ENCODE measurements around the gene TTYH1. TPM values are rescaled to one million over a fixed set of nuclear protein-coding genes. Genes with fewer than 3 reads are reported as not detected.

The TTYH1 gene
- total RNA-seq, 1 donor from 2014 or later, result 2.9 TPM

GRCh38 chr19:54400913-54401312 lies 14.4 kb upstream of the TTYH1 start:
- H3K27ac Mint-ChIP-seq (ENCODE audit: unreplicated experiment), result no peak overlapping the region
- TF ChIP-seq CTCF (IDR thresholded peaks at IDR 0.05; ENCODE audit: partially characterized antibody, unreplicated experiment), result no peak
- peaks cover 6% of the 10 kb centered on the region for H3K9me3 Mint-ChIP-seq (ENCODE audit: unreplicated experiment)
- H3K36me3 Mint-ChIP-seq (ENCODE audit: unreplicated experiment), result no peaks in the 10 kb centered on the region
- DNase-seq, result no peak
- no peaks in the 10 kb centered on the region for H3K4me1 Mint-ChIP-seq (ENCODE audit: low read depth, unreplicated experiment)
- peaks cover 2% of the 10 kb centered on the region for H3K27me3 Mint-ChIP-seq (ENCODE audit: unreplicated experiment)
- H3K4me3 Mint-ChIP-seq (ENCODE audit: unreplicated experiment), result no peak overlapping the region

- no peak overlapping the region for H3K4me3 Mint-ChIP-seq (ENCODE audit: unreplicated experiment)
- peaks cover 5% of the 10 kb centered on the region for H3K27me3 Mint-ChIP-seq (ENCODE audit: unreplicated experiment)
- H3K9me3 Mint-ChIP-seq (ENCODE audit: unreplicated experiment), result peaks cover 8% of the 10 kb centered on the region
- no peaks in the 10 kb centered on the region for H3K36me3 Mint-ChIP-seq (ENCODE audit: unreplicated experiment)
- DNase-seq, result no peak
- no peak overlapping the region for H3K27ac Mint-ChIP-seq (ENCODE audit: unreplicated experiment)
- no peak for TF ChIP-seq CTCF (IDR thresholded peaks at IDR 0.05; ENCODE audit: partially characterized antibody, unreplicated experiment)
- H3K4me1 Mint-ChIP-seq (ENCODE audit: low read depth, unreplicated experiment), result no peaks in the 10 kb centered on the region
Observed at GRCh38 chr19:54403054-54403453, 12.2 kb upstream of the TTYH1 start.

GRCh38 chr19:54405628-54406027 lies 9.6 kb upstream of the TTYH1 start:
- Mint-ChIP-seq H3K36me3 (ENCODE audit: unreplicated experiment) (no peaks in the 10 kb centered on the region), H3K4me1 (ENCODE audit: low read depth, unreplicated experiment) (peaks cover under 1% of the 10 kb centered on the region), H3K27ac (ENCODE audit: unreplicated experiment) (no peak overlapping the region), H3K4me3 (ENCODE audit: unreplicated experiment) (no peak overlapping the region), H3K27me3 (ENCODE audit: unreplicated experiment) (peaks cover 11% of the 10 kb centered on the region), H3K9me3 (ENCODE audit: unreplicated experiment) (peaks cover 10% of the 10 kb centered on the region)
- no peak for DNase-seq
- no peak for TF ChIP-seq CTCF (IDR thresholded peaks at IDR 0.05; ENCODE audit: partially characterized antibody, unreplicated experiment)

GRCh38 chr19:54407780-54408179 lies 7.5 kb upstream of the TTYH1 start:
- Mint-ChIP-seq H3K9me3 (ENCODE audit: unreplicated experiment) (peaks cover 12% of the 10 kb centered on the region), H3K36me3 (ENCODE audit: unreplicated experiment) (no peaks in the 10 kb centered on the region), H3K4me1 (ENCODE audit: low read depth, unreplicated experiment) (peaks cover 3% of the 10 kb centered on the region), H3K27me3 (ENCODE audit: unreplicated experiment) (peaks cover 13% of the 10 kb centered on the region), H3K27ac (ENCODE audit: unreplicated experiment) (no peak overlapping the region), H3K4me3 (ENCODE audit: unreplicated experiment) (no peak overlapping the region)
- DNase-seq, result no peak
- TF ChIP-seq CTCF (IDR thresholded peaks at IDR 0.05; ENCODE audit: partially characterized antibody, unreplicated experiment), result no peak

GRCh38 chr19:54408456-54409026 lies 6.7 kb upstream of the TTYH1 start:
- Mint-ChIP-seq H3K36me3 (ENCODE audit: unreplicated experiment) (peaks cover 7% of the 10 kb centered on the region), H3K27me3 (ENCODE audit: unreplicated experiment) (peaks cover 13% of the 10 kb centered on the region), H3K27ac (ENCODE audit: unreplicated experiment) (no peak overlapping the region), H3K4me1 (ENCODE audit: low read depth, unreplicated experiment) (peaks cover 3% of the 10 kb centered on the region), H3K9me3 (ENCODE audit: unreplicated experiment) (peaks cover 10% of the 10 kb centered on the region), H3K4me3 (ENCODE audit: unreplicated experiment) (no peak overlapping the region)
- no peak for TF ChIP-seq CTCF (IDR thresholded peaks at IDR 0.05; ENCODE audit: partially characterized antibody, unreplicated experiment)
- no peak for DNase-seq

All from glutamatergic neuron (in vitro differentiated cells).